ENCODE results near the gene KRT32. TPM values are rescaled to one million over a fixed set of nuclear protein-coding genes. Genes with fewer than 3 reads are reported as not detected.

KRT32 gene
- total and polyA plus RNA-seq, 10 donors, result not detected

GRCh38 chr17:41489531-41489930 lies 22.3 kb upstream of the KRT32 start, which contains the start of gene KRT36:
TSS of gene KRT36 (minus strand) at chr17:41489910. CDS start at chr17:41489864, 46 bp downstream.
- no peak for DNase-seq
- peaks cover 0 to 19% (median 0%) of the 10 kb centered on the region in 7 donors for H3K27me3 ChIP-seq (replicated peaks in 1 of 7)
- H3K4me3 ChIP-seq, result no peak within 1 kb of the TSS
- H3K36me3 ChIP-seq, result no peaks in the 10 kb centered on the region
- H3K4me1 ChIP-seq, result peaks cover 0 to 33% (median 12%) of the 10 kb centered on the region in 6 donors
- TF ChIP-seq POLR2A (IDR thresholded peaks at IDR 0.05) (no peak), POLR2AphosphoS5 (IDR thresholded peaks at IDR 0.05) (no peak), CTCF (IDR thresholded peaks at IDR 0.05 in 8 of 11, conservative IDR thresholded peaks at IDR 0.05 in 3 of 11) (no peak)
- 92 to 98% (median 95%) methylated on average over 12 of the region's 12 CpGs for WGBS, 5 donors
- peak within 1 kb of the TSS in 3 of 8 donors; percentile 4 to 54 (median 48) for H3K27ac ChIP-seq
- no peaks in the 10 kb centered on the region for H3K9me3 ChIP-seq
- intact Hi-C loops (cut with DNase I; ENCODE audit: low total_unique reads), result no loop called here

- WGBS, 5 donors, result 63 to 81% (median 67%) methylated on average over 11 to 29 of the region's 29 CpGs
- Histone ChIP-seq H3K9me3 (no peaks in the 10 kb centered on the region), H3K27me3 (replicated peaks in 1 of 7) (peaks cover 0 to 19% (median 0%) of the 10 kb centered on the region in 7 donors), H3K4me3 (no peak overlapping the region), H3K4me1 (peaks cover 0 to 29% (median 4%) of the 10 kb centered on the region in 6 donors), H3K27ac (no peak overlapping the region), H3K36me3 (no peaks in the 10 kb centered on the region)
- DNase-seq, result peak; percentile 89
- TF ChIP-seq CTCF (IDR thresholded peaks at IDR 0.05 in 8 of 11, conservative IDR thresholded peaks at IDR 0.05 in 3 of 11) (peak in 9 of 11 experiments; percentile 17 to 70 (median 46)), POLR2AphosphoS5 (IDR thresholded peaks at IDR 0.05) (no peak)
- intact Hi-C loops (cut with DNase I; ENCODE audit: low total_unique reads), result no loop called here
Observed at GRCh38 chr17:41486809-41487530, 19.8 kb upstream of the KRT32 start.

GRCh38 chr17:41486316-41486715 lies 19.1 kb upstream of the KRT32 start:
- Histone ChIP-seq H3K4me3 (no peak overlapping the region), H3K27me3 (replicated peaks in 1 of 7) (peaks cover 0 to 19% (median 0%) of the 10 kb centered on the region in 7 donors), H3K9me3 (no peaks in the 10 kb centered on the region), H3K36me3 (no peaks in the 10 kb centered on the region), H3K27ac (no peak overlapping the region), H3K4me1 (peaks cover 0 to 26% (median 4%) of the 10 kb centered on the region in 6 donors)
- WGBS, 5 donors, result 88 to 96% (median 90%) methylated on average over 10 to 13 of the region's 13 CpGs
- TF ChIP-seq CTCF (IDR thresholded peaks at IDR 0.05 in 8 of 11, conservative IDR thresholded peaks at IDR 0.05 in 3 of 11) (no peak), POLR2A (IDR thresholded peaks at IDR 0.05) (no peak)
- DNase-seq, result no peak
- intact Hi-C loops (cut with DNase I; ENCODE audit: low total_unique reads), result no loop called here
